Endothelial cell of hepatic sinusoid (primary cell): ENCODE measurements around the gene CXorf58.
"Not testable (repeated sequence)": the region's sequence is repeated elsewhere in the genome, so short reads cannot be mapped to it uniquely, and the experiment has no call there.

Experiments used
- in situ Hi-C: cut with HindIII; loops from 2 replicates; pipeline ENCODE4 v1.10.0; 2017; ENCODE audit warnings: low sequenced_read_pairs

The CXorf58 gene

GRCh38 chrX:23907498-23908218 lies at the start of gene CXorf58, which contains the start of gene APOO:
CXorf58 (plus strand) TSS chrX:23908006; CDS start chrX:23910303, 2,297 bp downstream.
APOO (minus strand) TSS chrX:23907938; CDS start chrX:23907702, 236 bp downstream.
- in situ Hi-C loops, result loop anchor here (10.0 kb wide), 1 partner anchor 243 kb away; the partner anchor contains the start of gene PRDX4

- in situ Hi-C loops, result not testable (repeated sequence)
Observed at GRCh38 chrX:23859238-23859637, 48.6 kb upstream of the CXorf58 start.

GRCh38 chrX:23861215-23861896 lies 46.5 kb upstream of the CXorf58 start:
- in situ Hi-C loops, result no loop called here

- in situ Hi-C loops, result not testable (repeated sequence)
Observed at GRCh38 chrX:23861952-23862351, 45.9 kb upstream of the CXorf58 start.

- in situ Hi-C loops, result no loop called here
Observed at GRCh38 chrX:23864742-23865326, 43.0 kb upstream of the CXorf58 start.

- in situ Hi-C loops, result no loop called here
Observed at GRCh38 chrX:23870041-23870440, 37.8 kb upstream of the CXorf58 start.

- in situ Hi-C loops, result no loop called here
Observed at GRCh38 chrX:23871905-23872546, 35.8 kb upstream of the CXorf58 start.

GRCh38 chrX:23879380-23880090 lies 28.3 kb upstream of the CXorf58 start:
- in situ Hi-C loops, result no loop called here

- in situ Hi-C loops, result no loop called here
Observed at GRCh38 chrX:23883737-23884354, 24.0 kb upstream of the CXorf58 start.

- in situ Hi-C loops, result no loop called here
Observed at GRCh38 chrX:23884427-23885024, 23.3 kb upstream of the CXorf58 start.

GRCh38 chrX:23885803-23886202 lies 22.0 kb upstream of the CXorf58 start:
- in situ Hi-C loops, result no loop called here

- in situ Hi-C loops, result no loop called here
Observed at GRCh38 chrX:23887451-23887850, 20.4 kb upstream of the CXorf58 start.

GRCh38 chrX:23887918-23888317 lies 19.9 kb upstream of the CXorf58 start:
- in situ Hi-C loops, result no loop called here

- in situ Hi-C loops, result no loop called here
Observed at GRCh38 chrX:23888887-23889501, 18.8 kb upstream of the CXorf58 start.

GRCh38 chrX:23890933-23891332 lies 16.9 kb upstream of the CXorf58 start:
- in situ Hi-C loops, result no loop called here

- in situ Hi-C loops, result not testable (repeated sequence)
Observed at GRCh38 chrX:23894993-23895392, 12.8 kb upstream of the CXorf58 start.

GRCh38 chrX:23896539-23896938 lies 11.3 kb upstream of the CXorf58 start:
- in situ Hi-C loops, result not testable (repeated sequence)

- in situ Hi-C loops, result no loop called here
Observed at GRCh38 chrX:23896981-23897380, 10.8 kb upstream of the CXorf58 start.

GRCh38 chrX:23898412-23898959 lies 9.3 kb upstream of the CXorf58 start:
- in situ Hi-C loops, result no loop called here
